Central memory CD8-positive, alpha-beta T cell (primary cell): Measurements from ENCODE around the gene TLCD2.
A peak's percentile ranks its signal among the peaks of the same experiment; 100 is the strongest.
"Not testable (repeated sequence)": the region's sequence is repeated elsewhere in the genome, so short reads cannot be mapped to it uniquely, and the experiment has no call there.

Experiments used
- ATAC-seq: fragments of 150-1000 bp; cut with Tn5 transposase; replicated peaks from 2 replicates; pipeline ENCODE4 v1.10.0; 2022; ENCODE audit warnings: mild to moderate bottlenecking, moderate FRiP score, moderate number of reproducible peaks; ENCODE audit not compliant: poor library complexity, severe bottlenecking; ENCODE audit errors: extremely low read depth
- DNase-seq, 2 donors: peaks; one replicate each; pipeline ENCODE4 v3.0.0; 2021; ENCODE audit warnings: low spot score in 2 of 2
- H3K27ac Mint-ChIP-seq: one replicate; pipeline ENCODE4 v1.8.0; 2022; ENCODE audit warnings: low read depth, mild to moderate bottlenecking, moderate library complexity, mixed read lengths
- H3K27me3 Mint-ChIP-seq: one replicate; pipeline ENCODE4 v1.8.0; 2022; ENCODE audit warnings: mixed read lengths
- H3K36me3 Mint-ChIP-seq: one replicate; pipeline ENCODE4 v1.8.0; 2022; ENCODE audit warnings: mild to moderate bottlenecking, moderate library complexity, mixed read lengths; ENCODE audit not compliant: insufficient read depth
- H3K4me1 Mint-ChIP-seq: one replicate; pipeline ENCODE4 v1.8.0; 2022; ENCODE audit warnings: mixed read lengths
- H3K4me3 Mint-ChIP-seq: one replicate; pipeline ENCODE4 v1.8.0; 2022; ENCODE audit warnings: mild to moderate bottlenecking, moderate library complexity, mixed read lengths
- H3K9me3 Mint-ChIP-seq: one replicate; pipeline ENCODE4 v1.8.0; 2022; ENCODE audit warnings: mixed read lengths

TLCD2 gene

GRCh38 chr17:1731194-1731506, 21.0 kb upstream of the TLCD2 start:
- Mint-ChIP-seq H3K27me3 (no peaks in the 10 kb centered on the region), H3K4me1 (peaks cover 19% of the 10 kb centered on the region), H3K9me3 (no peaks in the 10 kb centered on the region), H3K36me3 (peaks cover 11% of the 10 kb centered on the region), H3K27ac (no peak overlapping the region), H3K4me3 (no peak overlapping the region)
- no peak for DNase-seq
- ATAC-seq: no peak

- Mint-ChIP-seq H3K27me3 (no peaks in the 10 kb centered on the region), H3K27ac (no peak overlapping the region), H3K36me3 (peaks cover 11% of the 10 kb centered on the region), H3K9me3 (no peaks in the 10 kb centered on the region), H3K4me3 (no peak overlapping the region), H3K4me1 (peaks cover 22% of the 10 kb centered on the region)
- no peak for DNase-seq
- no peak for ATAC-seq
Measured at GRCh38 chr17:1730326-1731193, 20.4 kb upstream of the TLCD2 start.

- Mint-ChIP-seq H3K36me3 (peaks cover 11% of the 10 kb centered on the region), H3K4me3 (no peak overlapping the region), H3K9me3 (no peaks in the 10 kb centered on the region), H3K4me1 (peaks cover 27% of the 10 kb centered on the region), H3K27ac (peak overlapping the region; percentile 30), H3K27me3 (no peaks in the 10 kb centered on the region)
- ATAC-seq: no peak
- DNase-seq: no peak
Measured at GRCh38 chr17:1729966-1730325, 19.8 kb upstream of the TLCD2 start.

- no peaks in the 10 kb centered on the region for H3K9me3 Mint-ChIP-seq
- no peak for DNase-seq
- H3K4me3 Mint-ChIP-seq: peak overlapping the region; percentile 57
- no peaks in the 10 kb centered on the region for H3K27me3 Mint-ChIP-seq
- H3K36me3 Mint-ChIP-seq: peaks cover 16% of the 10 kb centered on the region
- no peak for ATAC-seq
- no peak overlapping the region for H3K27ac Mint-ChIP-seq
- H3K4me1 Mint-ChIP-seq: peaks cover 30% of the 10 kb centered on the region
Measured at GRCh38 chr17:1727876-1728630, 17.9 kb upstream of the TLCD2 start.

- Mint-ChIP-seq H3K4me3 (no peak overlapping the region), H3K4me1 (peaks cover 35% of the 10 kb centered on the region), H3K36me3 (peaks cover 16% of the 10 kb centered on the region), H3K27ac (no peak overlapping the region), H3K27me3 (no peaks in the 10 kb centered on the region), H3K9me3 (no peaks in the 10 kb centered on the region)
- ATAC-seq (no peak), DNase-seq (no peak)
Measured at GRCh38 chr17:1727258-1727789, 17.1 kb upstream of the TLCD2 start.

GRCh38 chr17:1726626-1727257, 16.6 kb upstream of the TLCD2 start:
- DNase-seq (no peak), ATAC-seq (no peak)
- Mint-ChIP-seq H3K4me3 (peak overlapping the region; percentile 75), H3K9me3 (no peaks in the 10 kb centered on the region), H3K27ac (no peak overlapping the region), H3K36me3 (peaks cover 16% of the 10 kb centered on the region), H3K27me3 (no peaks in the 10 kb centered on the region), H3K4me1 (peaks cover 35% of the 10 kb centered on the region)

- Mint-ChIP-seq H3K4me3 (peak overlapping the region; percentile 75), H3K4me1 (peaks cover 35% of the 10 kb centered on the region), H3K27ac (peak overlapping the region; percentile 44), H3K9me3 (no peaks in the 10 kb centered on the region), H3K36me3 (peaks cover 16% of the 10 kb centered on the region), H3K27me3 (no peaks in the 10 kb centered on the region)
- DNase-seq: no peak
- ATAC-seq: no peak
Measured at GRCh38 chr17:1725642-1726511, 15.7 kb upstream of the TLCD2 start.

- peaks cover 35% of the 10 kb centered on the region for H3K4me1 Mint-ChIP-seq
- H3K27ac Mint-ChIP-seq: peak overlapping the region; percentile 44
- no peaks in the 10 kb centered on the region for H3K9me3 Mint-ChIP-seq
- DNase-seq (no peak), ATAC-seq (peak; percentile 50)
- H3K36me3 Mint-ChIP-seq: peaks cover 16% of the 10 kb centered on the region
- H3K27me3 Mint-ChIP-seq: no peaks in the 10 kb centered on the region
- peak overlapping the region; percentile 75 for H3K4me3 Mint-ChIP-seq
Measured at GRCh38 chr17:1724869-1725641, 14.9 kb upstream of the TLCD2 start.

GRCh38 chr17:1724351-1724868, 14.2 kb upstream of the TLCD2 start, which contains the start of gene WDR81:
Gene WDR81, plus strand, starts transcription at chr17:1724704. Its CDS starts 256 bp downstream, at chr17:1724960.
- peak; percentile 63 to 65 for DNase-seq
- ATAC-seq: peak; percentile 76
- Mint-ChIP-seq H3K4me1 (peaks cover 29% of the 10 kb centered on the region), H3K36me3 (peaks cover 16% of the 10 kb centered on the region), H3K4me3 (peak within 1 kb of the TSS; percentile 75), H3K9me3 (no peaks in the 10 kb centered on the region), H3K27me3 (no peaks in the 10 kb centered on the region), H3K27ac (peak within 1 kb of the TSS; percentile 91)

- not testable (repeated sequence) for ATAC-seq, H3K27me3 Mint-ChIP-seq, H3K27ac Mint-ChIP-seq, DNase-seq, H3K4me3 Mint-ChIP-seq, H3K9me3 Mint-ChIP-seq
- peaks cover 15% of the 10 kb centered on the region for H3K36me3 Mint-ChIP-seq
- peaks cover 30% of the 10 kb centered on the region for H3K4me1 Mint-ChIP-seq
Measured at GRCh38 chr17:1722022-1722421, 11.8 kb upstream of the TLCD2 start.

GRCh38 chr17:1720856-1721386, 10.7 kb upstream of the TLCD2 start:
- Mint-ChIP-seq H3K27ac (no peak overlapping the region), H3K4me3 (no peak overlapping the region), H3K9me3 (no peaks in the 10 kb centered on the region), H3K27me3 (no peaks in the 10 kb centered on the region), H3K4me1 (peaks cover 40% of the 10 kb centered on the region), H3K36me3 (peaks cover 23% of the 10 kb centered on the region)
- ATAC-seq (no peak), DNase-seq (peak in 1 of 2 donors; percentile 44)
